HG03135 (cell line): ENCODE data around the gene CORO2B.
"Not testable (repeated sequence)": the region's sequence is repeated elsewhere in the genome, so short reads cannot be mapped to it uniquely, and the experiment has no call there.

Experiments
- ATAC-seq: cut with Tn5 transposase; IDR thresholded peaks from one replicate; pipeline ENCODE4 v1.9.1; 2021; ENCODE audit warnings: mild to moderate bottlenecking, moderate library complexity; ENCODE audit not compliant: unreplicated experiment

CORO2B gene

DNA sequence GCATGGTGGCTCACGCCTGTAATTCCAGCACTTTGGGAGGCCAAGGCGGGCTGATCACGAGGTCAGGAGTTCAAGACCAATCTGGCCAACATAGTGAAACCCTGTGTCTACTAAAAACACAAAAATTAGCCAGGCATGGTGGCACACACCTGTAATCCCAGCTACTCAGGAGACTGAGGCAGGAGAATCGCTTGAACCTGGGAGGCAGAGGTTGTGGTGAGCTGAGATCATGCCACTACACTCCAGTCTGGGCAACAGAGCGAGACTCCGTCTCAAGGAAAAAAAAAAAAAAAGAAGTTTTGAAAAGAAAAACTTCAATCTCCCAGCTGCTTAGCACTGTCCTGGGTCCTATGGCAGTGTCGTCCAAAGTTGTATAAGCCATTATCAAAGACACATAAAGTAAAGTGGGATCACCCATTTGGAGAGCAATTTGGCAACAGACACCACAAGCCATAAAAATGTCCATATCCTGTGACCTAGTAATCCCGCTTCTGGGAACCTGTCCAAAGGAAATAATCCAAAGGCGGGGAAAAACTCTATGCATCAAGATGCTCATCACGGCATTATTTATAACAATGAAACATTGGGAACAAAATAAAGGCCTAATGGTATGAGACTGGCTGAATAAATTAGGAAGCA lies 26.2 kb downstream of the CORO2B start:
- not testable (repeated sequence) for ATAC-seq

- no peak for ATAC-seq
Measured at GRCh38 chr15:68606375-68606774, 27.6 kb downstream of the CORO2B start.

- no peak for ATAC-seq
Measured at GRCh38 chr15:68608206-68608843, 29.5 kb downstream of the CORO2B start.

DNA sequence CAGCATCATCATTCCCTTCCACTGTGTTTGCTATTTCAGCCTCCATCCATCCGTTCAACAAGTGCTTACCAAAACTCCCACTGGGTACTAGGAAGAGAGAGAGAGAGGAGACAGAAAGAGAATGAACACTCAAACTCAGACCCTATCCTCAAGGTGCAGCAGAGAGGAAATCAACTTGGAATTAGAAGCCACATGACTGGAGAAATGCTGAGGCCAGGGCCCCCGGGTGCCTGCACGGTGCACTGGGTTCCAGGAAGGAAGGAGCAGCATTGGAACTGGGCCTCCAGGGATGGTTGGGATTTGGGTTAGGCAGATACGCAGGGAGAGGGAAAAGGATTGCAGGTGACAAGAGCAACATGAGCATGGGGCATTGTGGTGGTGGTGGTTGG lies 30.0 kb downstream of the CORO2B start:
- ATAC-seq, result no peak

DNA sequence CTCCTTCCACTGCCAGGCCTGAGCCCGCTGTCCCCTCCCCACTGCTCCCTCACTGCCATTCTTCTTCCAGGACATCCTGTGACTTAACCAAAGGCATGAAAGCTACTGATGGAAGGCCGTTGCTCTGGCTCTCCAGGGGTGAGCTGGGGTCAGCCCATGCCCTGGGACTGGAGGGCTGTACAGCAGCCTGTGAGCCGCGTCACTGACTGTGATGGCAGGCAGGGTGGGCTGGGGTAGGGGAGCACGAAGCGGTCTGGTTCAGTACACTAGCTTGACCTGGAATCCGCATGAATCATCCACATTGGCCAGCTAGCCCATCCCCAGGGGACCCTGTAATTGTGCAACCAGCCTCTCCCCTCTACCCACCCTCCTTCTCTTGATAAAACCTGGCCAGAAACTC lies 30.8 kb downstream of the CORO2B start:
- no peak for ATAC-seq

DNA sequence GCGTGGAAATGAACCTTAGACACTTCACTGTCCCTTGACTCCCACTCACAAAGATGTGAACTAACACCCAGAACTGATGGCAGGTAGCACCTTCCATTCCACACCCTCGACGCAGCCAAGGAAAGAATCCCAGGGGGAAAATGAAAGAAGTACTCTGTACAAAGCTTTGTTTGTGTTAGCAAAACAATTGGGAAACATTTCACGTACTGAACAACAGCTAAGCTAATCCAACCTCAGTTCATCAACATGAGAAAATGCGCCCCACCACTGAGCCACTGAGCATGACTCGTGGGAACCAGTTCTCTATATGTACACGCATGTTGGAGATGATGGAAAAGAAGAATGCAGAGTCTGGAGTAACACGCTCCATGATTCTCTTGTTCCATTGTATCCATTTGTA lies 32.0 kb downstream of the CORO2B start:
- no peak for ATAC-seq

GRCh38 chr15:68612503-68612902 lies 33.7 kb downstream of the CORO2B start:
- no peak for ATAC-seq

GRCh38 chr15:68612979-68613740 lies 34.4 kb downstream of the CORO2B start:
- ATAC-seq, result no peak

- ATAC-seq, result no peak
Measured at GRCh38 chr15:68614286-68615035, 35.7 kb downstream of the CORO2B start.

DNA sequence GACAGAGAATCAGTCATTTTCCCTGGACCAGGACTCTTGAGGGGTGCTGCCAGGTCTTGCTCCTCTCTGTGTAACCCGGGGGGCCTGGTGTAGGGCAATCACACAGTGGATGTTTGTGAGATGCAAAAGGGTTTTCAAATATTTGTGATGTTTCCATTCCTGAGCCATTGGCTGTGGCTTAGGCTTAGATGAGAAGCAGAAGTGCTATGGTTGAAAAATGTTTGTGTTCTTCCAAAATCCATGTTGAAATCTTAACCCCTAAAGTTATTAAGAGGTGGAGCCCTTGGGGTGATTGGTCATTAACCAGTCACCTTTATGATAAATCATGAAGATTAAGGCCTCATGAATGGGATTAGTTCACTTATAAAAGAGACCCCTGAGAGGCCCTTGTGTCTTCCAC lies 36.5 kb downstream of the CORO2B start:
- no peak for ATAC-seq

- ATAC-seq, result no peak
Measured at GRCh38 chr15:68615811-68616210, 37.0 kb downstream of the CORO2B start.

- no peak for ATAC-seq
Measured at GRCh38 chr15:68616397-68616796, 37.6 kb downstream of the CORO2B start.

GRCh38 chr15:68617001-68617400 lies 38.2 kb downstream of the CORO2B start:
- ATAC-seq, result no peak

- ATAC-seq, result no peak
Measured at GRCh38 chr15:68617777-68618176, 39.0 kb downstream of the CORO2B start.

DNA sequence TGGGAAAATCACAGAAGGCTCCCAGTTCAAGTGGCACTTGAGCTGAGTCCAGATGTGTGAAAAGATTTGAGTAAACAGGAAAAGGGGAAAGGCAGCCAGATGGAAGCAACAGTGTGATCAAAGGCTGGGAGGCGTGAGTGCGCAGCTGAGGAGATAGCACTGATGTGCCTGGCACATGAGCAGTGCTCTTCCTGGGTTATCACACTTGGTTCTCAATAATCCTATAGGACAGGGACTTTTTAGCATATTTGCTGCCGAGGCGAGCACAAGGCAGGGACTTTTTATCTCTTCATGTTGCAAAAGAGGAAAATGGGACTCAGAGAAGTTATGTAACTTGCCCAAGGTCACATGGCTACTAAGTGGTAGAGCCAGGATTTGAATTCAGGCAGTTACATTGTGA lies 39.6 kb downstream of the CORO2B start:
- no peak for ATAC-seq

DNA sequence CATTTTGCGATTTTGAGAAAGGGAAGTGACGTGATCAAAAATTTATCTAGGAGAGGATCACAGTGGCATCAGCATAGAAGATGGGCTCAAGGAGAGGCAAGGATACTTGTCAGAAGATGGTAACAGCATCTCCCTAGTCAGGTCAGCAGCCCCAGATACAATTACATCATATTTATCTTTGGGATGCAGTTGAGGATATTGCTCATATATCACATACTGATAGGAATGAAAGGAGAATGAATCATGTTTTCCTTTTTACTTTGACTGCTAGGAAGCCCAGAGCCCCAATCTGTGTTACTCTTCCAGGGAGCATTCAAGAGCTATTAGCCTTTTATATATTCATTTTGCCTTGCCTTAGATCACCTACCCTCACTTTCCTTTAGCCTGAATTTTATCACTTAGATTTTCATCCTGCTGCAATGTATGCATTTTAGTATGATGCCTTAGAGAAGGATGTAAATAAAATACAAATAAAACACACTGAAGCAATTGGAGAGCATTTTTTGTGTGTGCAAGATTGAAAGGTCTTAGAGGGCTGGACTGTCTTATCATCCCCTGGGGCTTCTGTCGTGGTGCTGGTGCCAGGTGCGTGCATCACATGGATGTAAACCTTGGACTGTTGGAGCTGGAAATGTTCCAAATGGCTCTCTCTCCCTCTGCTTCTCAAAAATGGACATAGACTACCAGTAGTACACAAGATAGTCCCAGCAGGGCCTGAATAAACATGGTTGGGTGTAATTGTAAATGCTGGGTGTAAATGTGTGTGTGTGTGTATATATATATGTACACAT lies 40.3 kb downstream of the CORO2B start:
- no peak for ATAC-seq

DNA sequence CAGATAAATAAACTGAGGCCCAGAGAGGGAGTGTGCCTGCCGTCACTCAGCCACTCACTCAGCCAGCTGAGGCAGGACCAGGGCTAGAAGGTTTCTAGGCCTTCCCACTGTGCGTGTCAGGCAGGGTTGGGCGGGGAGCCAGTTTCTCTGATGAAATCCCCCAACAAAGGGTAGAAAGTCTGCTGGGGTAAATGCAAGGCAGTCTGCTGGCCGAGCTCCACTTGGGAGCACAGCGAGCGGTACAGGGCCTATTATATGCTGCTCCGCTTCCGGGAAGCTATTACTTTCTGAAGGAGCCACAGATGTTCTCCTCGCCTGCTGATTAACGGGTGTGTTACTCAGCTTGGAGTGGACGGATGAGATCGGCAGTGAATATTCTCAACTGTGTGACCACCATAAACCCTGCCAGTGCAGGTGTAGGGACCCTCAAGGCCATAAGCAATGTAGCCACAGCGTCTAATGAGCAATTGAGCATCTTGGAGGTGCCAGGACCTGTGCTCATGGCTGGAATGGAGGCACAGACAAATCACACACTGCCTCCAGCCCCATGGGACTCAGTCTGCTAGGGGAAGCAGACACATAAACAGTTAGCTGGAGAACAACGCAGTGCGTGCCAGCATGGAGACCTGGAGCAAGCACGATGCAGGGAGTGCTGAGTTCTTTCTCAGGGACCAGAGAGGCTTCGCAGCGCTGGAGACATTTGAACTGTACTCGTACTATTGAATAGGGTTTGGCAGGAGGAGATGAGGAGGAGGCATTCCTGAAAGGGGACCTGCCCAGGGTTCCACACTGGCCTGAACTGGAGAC lies 42.1 kb downstream of the CORO2B start:
- ATAC-seq, result no peak

- no peak for ATAC-seq
Measured at GRCh38 chr15:68621535-68621934, 42.7 kb downstream of the CORO2B start.

DNA sequence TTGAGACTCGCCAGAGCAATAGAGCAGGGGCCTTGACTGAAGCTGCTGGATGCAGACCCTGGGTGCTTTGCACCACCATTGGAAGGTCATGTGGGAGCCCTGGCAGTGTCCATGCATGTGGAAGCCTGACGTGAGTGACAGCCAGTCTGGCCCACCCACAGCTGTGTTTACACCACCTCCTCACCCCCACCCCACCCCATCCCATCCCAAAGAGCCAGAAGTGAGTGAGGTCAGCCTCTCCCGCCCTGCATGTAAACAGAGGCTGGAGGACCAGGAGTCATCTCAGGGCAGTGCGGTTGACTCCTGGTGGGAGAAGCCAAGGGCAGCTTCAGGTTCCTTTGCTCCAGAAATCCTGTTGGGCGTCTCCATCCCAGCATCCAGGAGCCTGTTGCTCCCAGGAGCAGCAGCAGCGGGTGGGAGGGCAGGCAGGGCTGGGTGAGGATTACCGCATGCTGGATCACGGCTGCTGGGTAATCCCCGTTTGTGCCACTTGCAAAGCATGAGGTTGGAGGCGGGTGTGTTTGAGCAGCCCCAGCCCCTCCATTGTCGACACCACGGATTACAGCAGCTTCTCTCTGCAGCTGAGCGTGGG lies 44.6 kb downstream of the CORO2B start:
- ATAC-seq, result no peak
